ENCODE results near the gene HSPA9. TPM values are rescaled to one million over a fixed set of nuclear protein-coding genes. Genes with fewer than 3 reads are reported as not detected.

The HSPA9 gene
- total RNA-seq, 4 donors from 2014 or later = 204 to 252 (median 247) TPM

GRCh38 chr5:138545919-138546562 lies 29.2 kb downstream of the HSPA9 start:
- DNase-seq (ENCODE audit: low spot score in 2 of 2) = no peak
- Histone ChIP-seq H3K27me3 (no peaks in the 10 kb centered on the region), H3K9me3 (no peaks in the 10 kb centered on the region), H3K4me3 (no peak overlapping the region), H3K4me1 (peaks cover 55% of the 10 kb centered on the region), H3K27ac (no peak overlapping the region), H3K36me3 (no peaks in the 10 kb centered on the region)
- TF ChIP-seq CTCF (IDR thresholded peaks at IDR 0.05) (no peak), EP300 (IDR thresholded peaks at IDR 0.05) (no peak), POLR2AphosphoS5 (IDR thresholded peaks at IDR 0.05) (no peak), POLR2A (IDR thresholded peaks at IDR 0.05) (no peak)
- WGBS = 66% methylated on average over 6 of the region's 6 CpGs

GRCh38 chr5:138544181-138545134 lies 30.7 kb downstream of the HSPA9 start:
- Histone ChIP-seq H3K36me3 (no peaks in the 10 kb centered on the region), H3K27me3 (no peaks in the 10 kb centered on the region), H3K9me3 (no peaks in the 10 kb centered on the region), H3K27ac (peak overlapping the region; percentile 100), H3K4me3 (peak overlapping the region; percentile 98), H3K4me1 (peaks cover 71% of the 10 kb centered on the region)
- no peak for DNase-seq (ENCODE audit: low spot score in 2 of 2)
- TF ChIP-seq POLR2A (IDR thresholded peaks at IDR 0.05) = no peak
- no peak for TF ChIP-seq CTCF (IDR thresholded peaks at IDR 0.05)
- TF ChIP-seq POLR2AphosphoS5 (IDR thresholded peaks at IDR 0.05) = no peak
- TF ChIP-seq EP300 (IDR thresholded peaks at IDR 0.05) = no peak
- 59% methylated on average over 16 of the region's 16 CpGs for whole genome bisulfite sequencing

GRCh38 chr5:138543730-138544104 lies 31.5 kb downstream of the HSPA9 start:
- 1% methylated on average over 12 of the region's 12 CpGs for WGBS
- DNase-seq (ENCODE audit: low spot score in 2 of 2) = peak in 1 of 2 donors; percentile 91
- TF ChIP-seq POLR2A (IDR thresholded peaks at IDR 0.05) = no peak
- no peak for TF ChIP-seq POLR2AphosphoS5 (IDR thresholded peaks at IDR 0.05)
- no peaks in the 10 kb centered on the region for H3K27me3 ChIP-seq
- no peaks in the 10 kb centered on the region for H3K36me3 ChIP-seq
- no peaks in the 10 kb centered on the region for H3K9me3 ChIP-seq
- peaks cover 75% of the 10 kb centered on the region for H3K4me1 ChIP-seq
- H3K27ac ChIP-seq = peak overlapping the region; percentile 100
- peak overlapping the region; percentile 98 for H3K4me3 ChIP-seq

- H3K4me3 ChIP-seq = peak within 1 kb of the TSS; percentile 98
Measured at GRCh38 chr5:138542956-138543729, 32.1 kb downstream of the HSPA9 start, which contains the start of gene ETF1. Gene ETF1 (minus strand): TSS chr5:138543236. CDS start chr5:138542918, 318 bp downstream.

More at GRCh38 chr5:138542956-138543729, 32.1 kb downstream of the HSPA9 start, which contains the start of gene ETF1:
- peak; percentile 100 for DNase-seq (ENCODE audit: low spot score in 2 of 2)
- WGBS = 5% methylated on average over 4 of the region's 70 CpGs
- TF ChIP-seq EP300 (IDR thresholded peaks at IDR 0.05) (peak; percentile 38), POLR2A (IDR thresholded peaks at IDR 0.05) (peak; percentile 97 to 99), CTCF (IDR thresholded peaks at IDR 0.05) (no peak), POLR2AphosphoS5 (IDR thresholded peaks at IDR 0.05) (peak; percentile 99 to 100 (median 99))
- peaks cover 79% of the 10 kb centered on the region for H3K4me1 ChIP-seq
- H3K27me3 ChIP-seq = no peaks in the 10 kb centered on the region
- no peaks in the 10 kb centered on the region for H3K36me3 ChIP-seq
- H3K27ac ChIP-seq = peak within 1 kb of the TSS; percentile 100
- no peaks in the 10 kb centered on the region for H3K9me3 ChIP-seq
